SU-DHL-6 (cell line): Measurements from ENCODE around the gene PRKCA.

Experiments
- H2AFZ ChIP-seq: fragments of 200-600 bp; sonication (generic); 2 replicates; pipeline ENCODE4 v1.6.1; 2014; ENCODE audit warnings: low read depth, mild to moderate bottlenecking, moderate library complexity, mixed read lengths, antibody characterized with exemption, low read length; ENCODE audit not compliant: severe bottlenecking
- H3F3A ChIP-seq: fragments of 200-600 bp; shearing (Covaris generic); 2 replicates; pipeline ENCODE4 v1.6.0; 2016; ENCODE audit warnings: antibody characterized with exemption, mild to moderate bottlenecking; ENCODE audit not compliant: insufficient read depth
- H3K27ac ChIP-seq: fragments of 200-600 bp; sonication (generic); 2 replicates; pipeline ENCODE4 v1.5.1; 2016; ENCODE audit warnings: low read depth, mild to moderate bottlenecking, low read length, moderate library complexity, mixed read lengths
- H3K27me3 ChIP-seq: fragments of 200-600 bp; sonication (generic), shearing (Covaris generic); 2 replicates; pipeline ENCODE4 v1.6.0; 2014; ENCODE audit warnings: mild to moderate bottlenecking, low read length
- H3K36me3 ChIP-seq: fragments of 200-600 bp; sonication (generic); 2 replicates; pipeline ENCODE4 v1.6.1; 2014; ENCODE audit warnings: mild to moderate bottlenecking, low read length, mixed read lengths
- H3K4me2 ChIP-seq: fragments of 300-600, 200-600 bp; shearing (Covaris generic), sonication (generic); 2 replicates; pipeline ENCODE4 v1.6.0; 2014; ENCODE audit warnings: low read length, low read depth, mild to moderate bottlenecking; ENCODE audit not compliant: poor library complexity, severe bottlenecking
- H3K4me3 ChIP-seq: fragments of 200-600 bp; sonication (generic); 2 replicates; pipeline ENCODE4 v1.5.1; 2014; ENCODE audit warnings: antibody characterized with exemption, low read length, mild to moderate bottlenecking, mixed read lengths; ENCODE audit not compliant: insufficient read depth, poor library complexity, severe bottlenecking
- H3K79me2 ChIP-seq: fragments of 200-600 bp; sonication (generic); 2 replicates; pipeline ENCODE4 v1.6.1; 2014; ENCODE audit warnings: mild to moderate bottlenecking, low read length, moderate library complexity; ENCODE audit not compliant: insufficient read depth
- H3K9ac ChIP-seq: fragments of 200-600 bp; sonication (generic); 2 replicates; pipeline ENCODE4 v1.7.0; 2014; ENCODE audit warnings: mild to moderate bottlenecking, low read length
- H3K9me2 ChIP-seq: fragments of 200-600 bp; sonication (generic); replicated peaks from 2 replicates; pipeline ENCODE4 v1.6.1; 2014; ENCODE audit warnings: low read length; ENCODE audit not compliant: insufficient read depth
- H3K9me3 ChIP-seq: fragments of 200-600 bp; sonication (generic); 2 replicates; pipeline ENCODE4 v1.6.1; 2014; ENCODE audit warnings: low read length, mixed read lengths; ENCODE audit not compliant: insufficient read depth
- H4K20me1 ChIP-seq: fragments of 200-600 bp; sonication (generic); 2 replicates; pipeline ENCODE4 v1.6.1; 2014; ENCODE audit warnings: low read depth, mild to moderate bottlenecking, antibody characterized with exemption, low read length, moderate library complexity, mixed read lengths
- CTCF ChIP-seq: fragments of 200-600 bp; sonication (generic); IDR thresholded peaks from one replicate; pipeline ENCODE4 v1.5.1; 2017; ENCODE audit warnings: antibody characterized with exemption, mild to moderate bottlenecking, low read length, moderate library complexity; ENCODE audit not compliant: insufficient read depth, poor library complexity, severe bottlenecking
- EZH2phosphoT487 ChIP-seq: fragments of 200-600 bp; sonication (generic), shearing (Covaris generic); conservative IDR thresholded peaks from 2 replicates; pipeline ENCODE4 v1.6.1; 2018; ENCODE audit warnings: mild to moderate bottlenecking, antibody characterized with exemption, low read length, moderate library complexity, mixed read lengths

The PRKCA gene

DNA sequence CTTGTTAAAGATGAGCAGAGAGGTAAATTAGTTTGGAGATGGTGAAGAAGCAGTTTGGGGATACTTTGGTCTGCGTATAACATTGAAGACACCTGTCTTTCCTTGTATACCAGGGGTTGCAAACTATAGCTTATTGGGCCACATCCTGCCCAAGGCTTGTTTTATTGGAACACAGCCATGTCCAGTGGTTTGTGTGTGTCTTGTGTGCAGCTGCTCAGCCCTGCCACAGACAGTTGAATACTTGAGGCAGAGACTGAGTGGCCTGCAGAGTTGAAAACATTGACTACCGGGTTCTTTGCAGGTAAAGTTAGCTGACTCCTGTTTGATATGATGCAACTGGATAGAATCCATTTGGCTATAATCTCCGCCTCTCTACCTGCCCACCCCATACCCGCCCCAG is 224.4 kb downstream of the PRKCA start:
- H3K79me2 ChIP-seq, result peaks cover 82% of the 10 kb centered on the region
- no peaks in the 10 kb centered on the region for H3K27me3 ChIP-seq
- no peaks in the 10 kb centered on the region for H3K9me3 ChIP-seq
- H2AFZ ChIP-seq, result no peak overlapping the region
- H3K36me3 ChIP-seq, result 0 out of 2 replicates have a peak, but pooled peaks cover 3% of the 10 kb centered on the region
- no peak overlapping the region for H3K27ac ChIP-seq
- no peak overlapping the region for H3K4me3 ChIP-seq
- H3K9ac ChIP-seq, result no peak overlapping the region
- H3K9me2 ChIP-seq, result no peaks in the 10 kb centered on the region
- no peak for TF ChIP-seq EZH2phosphoT487
- TF ChIP-seq CTCF, result no peak
- no peak overlapping the region for H3K4me2 ChIP-seq
- peaks cover 5% of the 10 kb centered on the region; the same call in 1 of the 2 replicates for H3F3A ChIP-seq
- H4K20me1 ChIP-seq, result no peaks in the 10 kb centered on the region

DNA sequence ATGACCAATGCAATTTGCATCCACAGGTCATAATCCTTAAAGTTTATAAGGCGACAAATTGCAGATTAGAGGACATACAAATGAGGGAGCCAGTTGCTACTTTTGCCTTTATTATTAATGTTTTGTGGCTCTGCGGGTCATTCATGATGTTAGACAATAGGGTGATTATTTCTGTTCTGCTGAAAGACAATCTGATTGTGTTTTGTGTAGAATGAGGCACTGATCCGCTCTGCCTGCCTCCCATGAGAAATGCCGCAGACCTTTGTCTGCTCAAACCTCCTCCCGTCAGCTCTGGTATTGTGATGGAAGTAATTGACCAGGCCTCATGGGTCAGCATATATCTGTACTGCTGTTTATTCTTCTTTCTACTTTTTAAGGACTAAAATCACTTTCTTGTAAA is 224.9 kb downstream of the PRKCA start:
- H3F3A ChIP-seq, result peaks cover 5% of the 10 kb centered on the region; the same call in 1 of the 2 replicates
- no peak overlapping the region for H2AFZ ChIP-seq
- H3K9me2 ChIP-seq, result no peaks in the 10 kb centered on the region
- no peak overlapping the region for H3K27ac ChIP-seq
- 0 out of 2 replicates have a peak, but pooled peaks cover 3% of the 10 kb centered on the region for H3K36me3 ChIP-seq
- H3K27me3 ChIP-seq, result no peaks in the 10 kb centered on the region
- peaks cover 79% of the 10 kb centered on the region for H3K79me2 ChIP-seq
- TF ChIP-seq CTCF (no peak), EZH2phosphoT487 (no peak)
- H4K20me1 ChIP-seq, result no peaks in the 10 kb centered on the region
- no peak overlapping the region for H3K9ac ChIP-seq
- no peak overlapping the region for H3K4me3 ChIP-seq
- no peaks in the 10 kb centered on the region for H3K9me3 ChIP-seq
- H3K4me2 ChIP-seq, result no peak overlapping the region

DNA sequence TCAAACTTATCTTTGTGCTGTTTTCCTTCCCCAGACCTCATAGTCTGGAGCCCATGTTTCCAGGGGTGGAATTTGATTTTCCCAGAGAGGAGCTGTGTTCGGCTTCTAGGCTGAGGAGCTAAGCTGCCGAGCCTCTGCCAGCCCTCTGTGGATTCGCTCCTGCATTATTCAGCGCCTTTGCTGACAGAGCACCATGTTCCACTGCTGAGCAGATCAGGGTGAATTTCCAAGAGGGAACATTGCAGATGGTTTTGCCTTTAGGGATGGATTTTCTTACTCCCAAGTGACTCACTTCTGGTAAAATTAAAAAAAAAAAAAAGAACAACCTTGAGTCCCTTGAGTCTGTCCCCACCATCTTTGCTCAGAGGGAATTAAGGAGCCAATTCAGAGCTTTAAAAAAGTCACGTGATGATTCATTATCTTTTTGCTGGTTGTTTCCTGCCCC is 229.5 kb downstream of the PRKCA start:
- H3K27ac ChIP-seq, result no peak overlapping the region
- H3K4me2 ChIP-seq, result no peak overlapping the region
- no peaks in the 10 kb centered on the region for H3K9me3 ChIP-seq
- H3K79me2 ChIP-seq, result peaks cover 73% of the 10 kb centered on the region
- H3K9ac ChIP-seq, result no peak overlapping the region
- H3K27me3 ChIP-seq, result no peaks in the 10 kb centered on the region
- TF ChIP-seq EZH2phosphoT487 (no peak), CTCF (no peak)
- no peak overlapping the region for H3K4me3 ChIP-seq
- no peak overlapping the region for H2AFZ ChIP-seq
- H4K20me1 ChIP-seq, result no peaks in the 10 kb centered on the region
- peaks cover under 1% of the 10 kb centered on the region; the same call in 1 of the 2 replicates for H3F3A ChIP-seq
- no peaks in the 10 kb centered on the region for H3K36me3 ChIP-seq
- no peaks in the 10 kb centered on the region for H3K9me2 ChIP-seq
